HEK293 (cell line): Measurements from ENCODE around the gene SLC22A4.

Experiments
- ATF2 ChIP-seq: fragments of 450-650 bp; formaldehyde crosslinking; IDR thresholded peaks from 2 replicates; pipeline ENCODE4 v1.5.1; 2016; ENCODE audit warnings: missing biosample characterization, missing genetic modification characterization, low read depth
- GFI1B ChIP-seq: fragments of 450-650 bp; formaldehyde crosslinking; IDR thresholded peaks from 2 replicates; pipeline ENCODE4 v1.5.1; 2016; ENCODE audit warnings: missing biosample characterization, missing genetic modification characterization
- HOXA7 ChIP-seq: sonication (generic); formaldehyde crosslinking; IDR thresholded peaks from 2 replicates; pipeline ENCODE4 v1.8.1; 2022; ENCODE audit warnings: missing genetic modification reagents, borderline replicate concordance
- KLF7 ChIP-seq: fragments of 450-650 bp; formaldehyde crosslinking; IDR thresholded peaks from 2 replicates; pipeline ENCODE4 v1.5.1; 2016; ENCODE audit warnings: missing biosample characterization, missing genetic modification characterization, borderline replicate concordance
- OSR2 ChIP-seq: fragments of 450-650 bp; formaldehyde crosslinking; IDR thresholded peaks from 2 replicates; pipeline ENCODE4 v1.5.1; 2016; ENCODE audit warnings: missing biosample characterization, missing genetic modification characterization
- RBAK ChIP-seq: fragments of 450-650 bp; formaldehyde crosslinking; IDR thresholded peaks from 2 replicates; pipeline ENCODE4 v1.5.1; 2016; ENCODE audit warnings: missing biosample characterization, missing genetic modification characterization
- SP7 ChIP-seq: fragments of 450-650 bp; formaldehyde crosslinking; IDR thresholded peaks from 2 replicates; pipeline ENCODE4 v1.5.1; 2016; ENCODE audit warnings: missing biosample characterization, missing genetic modification characterization
- YY2 ChIP-seq: fragments of 450-650 bp; formaldehyde crosslinking; IDR thresholded peaks from 2 replicates; pipeline ENCODE4 v1.5.1; 2016; ENCODE audit warnings: missing biosample characterization, missing genetic modification characterization
- ZBTB21 ChIP-seq: fragments of 450-650 bp; formaldehyde crosslinking; IDR thresholded peaks from 2 replicates; pipeline ENCODE4 v1.5.1; 2017; ENCODE audit warnings: missing biosample characterization, missing genetic modification characterization
- ZBTB48 ChIP-seq: fragments of 450-650 bp; formaldehyde crosslinking; IDR thresholded peaks from 2 replicates; pipeline ENCODE4 v1.5.1; 2016; ENCODE audit warnings: missing biosample characterization, missing genetic modification characterization
- ZFP3 ChIP-seq: fragments of 450-650 bp; formaldehyde crosslinking; IDR thresholded peaks from 2 replicates; pipeline ENCODE4 v1.5.1; 2016; ENCODE audit warnings: low read depth, missing biosample characterization, missing genetic modification characterization
- ZFP69B ChIP-seq: fragments of 450-650 bp; formaldehyde crosslinking; IDR thresholded peaks from 2 replicates; pipeline ENCODE4 v1.5.1; 2016; ENCODE audit warnings: missing biosample characterization, missing genetic modification characterization
- ZIC2 ChIP-seq: fragments of 450-650 bp; formaldehyde crosslinking; IDR thresholded peaks from 2 replicates; pipeline ENCODE4 v1.5.1; 2016; ENCODE audit warnings: missing biosample characterization, missing genetic modification characterization
- ZNF121 ChIP-seq: fragments of 450-650 bp; formaldehyde crosslinking; IDR thresholded peaks from 2 replicates; pipeline ENCODE4 v1.5.1; 2016; ENCODE audit warnings: missing biosample characterization, missing genetic modification characterization
- ZNF138 ChIP-seq: fragments of 450-650 bp; formaldehyde crosslinking; IDR thresholded peaks from 2 replicates; pipeline ENCODE4 v1.5.1; 2016; ENCODE audit warnings: missing biosample characterization, missing genetic modification characterization, borderline replicate concordance
- ZNF19 ChIP-seq: fragments of 450-650 bp; formaldehyde crosslinking; IDR thresholded peaks from 2 replicates; pipeline ENCODE4; 2016; ENCODE audit warnings: missing biosample characterization, missing genetic modification characterization, low read depth
- ZNF239 ChIP-seq: fragments of 450-650 bp; formaldehyde crosslinking; IDR thresholded peaks from 2 replicates; pipeline ENCODE4 v1.5.1; 2016; ENCODE audit warnings: missing biosample characterization, missing genetic modification characterization
- ZNF366 ChIP-seq: fragments of 450-650 bp; formaldehyde crosslinking; conservative IDR thresholded peaks from 2 replicates; pipeline ENCODE4 v1.5.1; 2016; ENCODE audit warnings: missing biosample characterization, missing genetic modification characterization
- ZNF394 ChIP-seq: fragments of 450-650 bp; formaldehyde crosslinking; IDR thresholded peaks from 2 replicates; pipeline ENCODE4 v1.5.1; 2016; ENCODE audit warnings: missing biosample characterization, missing genetic modification characterization, mild to moderate bottlenecking, moderate library complexity, borderline replicate concordance
- ZNF560 ChIP-seq: fragments of 450-650 bp; formaldehyde crosslinking; IDR thresholded peaks from 2 replicates; pipeline ENCODE4 v1.5.1; 2017; ENCODE audit warnings: missing biosample characterization, missing genetic modification characterization, borderline replicate concordance
- ZNF596 ChIP-seq: fragments of 450-650 bp; IDR thresholded peaks from 2 replicates; pipeline ENCODE4 v1.5.0; 2018; ENCODE audit warnings: missing biosample characterization, mild to moderate bottlenecking, missing genetic modification characterization, moderate library complexity
- ZNF600 ChIP-seq: fragments of 450-650 bp; formaldehyde crosslinking; IDR thresholded peaks from 2 replicates; pipeline ENCODE4 v1.5.1; 2016; ENCODE audit warnings: missing biosample characterization, missing genetic modification characterization
- ZNF610 ChIP-seq: fragments of 450-650 bp; formaldehyde crosslinking; IDR thresholded peaks from 2 replicates; pipeline ENCODE4 v1.5.1; 2016; ENCODE audit warnings: missing biosample characterization, missing genetic modification characterization, borderline replicate concordance
- ZNF654 ChIP-seq: fragments of 450-650 bp; formaldehyde crosslinking; IDR thresholded peaks from 2 replicates; pipeline ENCODE4 v1.5.1; 2016; ENCODE audit warnings: low read depth, missing biosample characterization, missing genetic modification characterization
- ZNF660 ChIP-seq: fragments of 450-650 bp; IDR thresholded peaks from 2 replicates; pipeline ENCODE4 v1.5.1; 2018; ENCODE audit warnings: missing biosample characterization, mild to moderate bottlenecking, missing genetic modification characterization
- ZNF664 ChIP-seq: fragments of 450-650 bp; formaldehyde crosslinking; IDR thresholded peaks from 2 replicates; pipeline ENCODE4 v1.5.1; 2016; ENCODE audit warnings: missing biosample characterization, missing genetic modification characterization
- ZNF747 ChIP-seq: fragments of 450-650 bp; formaldehyde crosslinking; IDR thresholded peaks from 2 replicates; pipeline ENCODE4 v1.5.1; 2016; ENCODE audit warnings: missing biosample characterization, missing genetic modification characterization
- ZNF791 ChIP-seq: fragments of 450-650 bp; formaldehyde crosslinking; IDR thresholded peaks from 2 replicates; pipeline ENCODE4 v1.5.1; 2016; ENCODE audit warnings: missing biosample characterization, missing genetic modification characterization
- ZSCAN23 ChIP-seq: fragments of 450-650 bp; formaldehyde crosslinking; IDR thresholded peaks from 2 replicates; pipeline ENCODE4 v1.5.1; 2016; ENCODE audit warnings: missing biosample characterization, missing genetic modification characterization
- TF ChIP-seq, protein P1 (sequence below): fragments of 450-650 bp; formaldehyde crosslinking; IDR thresholded peaks from 2 replicates; pipeline ENCODE4 v1.5.1; 2017; ENCODE audit warnings: missing biosample characterization, mild to moderate bottlenecking, missing genetic modification characterization, moderate library complexity
- TF ChIP-seq, protein P2 (sequence below): fragments of 450-650 bp; formaldehyde crosslinking; IDR thresholded peaks from 2 replicates; pipeline ENCODE4 v1.5.1; 2016; ENCODE audit warnings: missing biosample characterization, missing genetic modification characterization, borderline replicate concordance
- TF ChIP-seq, protein P3 (sequence below): fragments of 450-650 bp; formaldehyde crosslinking; IDR thresholded peaks from 2 replicates; pipeline ENCODE4 v1.5.1; 2017; ENCODE audit warnings: missing biosample characterization, missing genetic modification characterization
- TF ChIP-seq, protein P4 (sequence below): fragments of 450-650 bp; formaldehyde crosslinking; IDR thresholded peaks from 2 replicates; pipeline ENCODE4 v1.5.1; 2016; ENCODE audit warnings: missing biosample characterization, missing genetic modification characterization

Gene SLC22A4

GRCh38 chr5:132387640-132388117, 93.5 kb downstream of the SLC22A4 start (continued):
- no peak for TF ChIP-seq ZNF239 (tag by site-specific recombination)
- TF ChIP-seq KLF7 (tag by site-specific recombination) = no peak
- TF ChIP-seq, protein P1, sequence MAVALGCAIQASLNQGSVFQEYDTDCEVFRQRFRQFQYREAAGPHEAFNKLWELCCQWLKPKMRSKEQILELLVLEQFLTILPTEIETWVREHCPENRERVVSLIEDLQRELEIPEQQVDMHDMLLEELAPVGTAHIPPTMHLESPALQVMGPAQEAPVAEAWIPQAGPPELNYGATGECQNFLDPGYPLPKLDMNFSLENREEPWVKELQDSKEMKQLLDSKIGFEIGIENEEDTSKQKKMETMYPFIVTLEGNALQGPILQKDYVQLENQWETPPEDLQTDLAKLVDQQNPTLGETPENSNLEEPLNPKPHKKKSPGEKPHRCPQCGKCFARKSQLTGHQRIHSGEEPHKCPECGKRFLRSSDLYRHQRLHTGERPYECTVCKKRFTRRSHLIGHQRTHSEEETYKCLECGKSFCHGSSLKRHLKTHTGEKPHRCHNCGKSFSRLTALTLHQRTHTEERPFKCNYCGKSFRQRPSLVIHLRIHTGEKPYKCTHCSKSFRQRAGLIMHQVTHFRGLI (tag by site-specific recombination) = peak; percentile 99
- peak; percentile 35; the same call in 1 of the 2 replicates for TF ChIP-seq ZBTB21 (tag by site-specific recombination)
- TF ChIP-seq ZNF596 (tag by site-specific recombination) = no peak
- TF ChIP-seq ZNF19 (tag by site-specific recombination) = no peak
- TF ChIP-seq ZNF394 (tag by site-specific recombination) = no peak
- 0 out of 2 replicates have a peak, but pooled peaks have one; percentile 48 for TF ChIP-seq ZNF660 (tag by site-specific recombination)
- TF ChIP-seq ATF2 (tag by site-specific recombination) = no peak
- no peak for TF ChIP-seq ZNF121 (tag by site-specific recombination)
- TF ChIP-seq YY2 (tag by site-specific recombination) = no peak
- no peak for TF ChIP-seq ZSCAN23 (tag by site-specific recombination)
- TF ChIP-seq GFI1B (tag by site-specific recombination) = no peak
- TF ChIP-seq, protein P2, sequence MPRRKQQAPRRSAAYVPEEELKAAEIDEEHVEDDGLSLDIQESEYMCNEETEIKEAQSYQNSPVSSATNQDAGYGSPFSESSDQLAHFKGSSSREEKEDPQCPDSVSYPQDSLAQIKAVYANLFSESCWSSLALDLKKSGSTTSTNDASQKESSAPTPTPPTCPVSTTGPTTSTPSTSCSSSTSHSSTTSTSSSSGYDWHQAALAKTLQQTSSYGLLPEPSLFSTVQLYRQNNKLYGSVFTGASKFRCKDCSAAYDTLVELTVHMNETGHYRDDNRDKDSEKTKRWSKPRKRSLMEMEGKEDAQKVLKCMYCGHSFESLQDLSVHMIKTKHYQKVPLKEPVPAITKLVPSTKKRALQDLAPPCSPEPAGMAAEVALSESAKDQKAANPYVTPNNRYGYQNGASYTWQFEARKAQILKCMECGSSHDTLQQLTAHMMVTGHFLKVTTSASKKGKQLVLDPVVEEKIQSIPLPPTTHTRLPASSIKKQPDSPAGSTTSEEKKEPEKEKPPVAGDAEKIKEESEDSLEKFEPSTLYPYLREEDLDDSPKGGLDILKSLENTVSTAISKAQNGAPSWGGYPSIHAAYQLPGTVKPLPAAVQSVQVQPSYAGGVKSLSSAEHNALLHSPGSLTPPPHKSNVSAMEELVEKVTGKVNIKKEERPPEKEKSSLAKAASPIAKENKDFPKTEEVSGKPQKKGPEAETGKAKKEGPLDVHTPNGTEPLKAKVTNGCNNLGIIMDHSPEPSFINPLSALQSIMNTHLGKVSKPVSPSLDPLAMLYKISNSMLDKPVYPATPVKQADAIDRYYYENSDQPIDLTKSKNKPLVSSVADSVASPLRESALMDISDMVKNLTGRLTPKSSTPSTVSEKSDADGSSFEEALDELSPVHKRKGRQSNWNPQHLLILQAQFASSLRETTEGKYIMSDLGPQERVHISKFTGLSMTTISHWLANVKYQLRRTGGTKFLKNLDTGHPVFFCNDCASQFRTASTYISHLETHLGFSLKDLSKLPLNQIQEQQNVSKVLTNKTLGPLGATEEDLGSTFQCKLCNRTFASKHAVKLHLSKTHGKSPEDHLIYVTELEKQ = no peak
- no peak for TF ChIP-seq ZBTB48 (tag by site-specific recombination)
- TF ChIP-seq HOXA7 (CRISPR knock-in tag) = no peak
- peak; percentile 78 for TF ChIP-seq SP7
- TF ChIP-seq, protein P3, sequence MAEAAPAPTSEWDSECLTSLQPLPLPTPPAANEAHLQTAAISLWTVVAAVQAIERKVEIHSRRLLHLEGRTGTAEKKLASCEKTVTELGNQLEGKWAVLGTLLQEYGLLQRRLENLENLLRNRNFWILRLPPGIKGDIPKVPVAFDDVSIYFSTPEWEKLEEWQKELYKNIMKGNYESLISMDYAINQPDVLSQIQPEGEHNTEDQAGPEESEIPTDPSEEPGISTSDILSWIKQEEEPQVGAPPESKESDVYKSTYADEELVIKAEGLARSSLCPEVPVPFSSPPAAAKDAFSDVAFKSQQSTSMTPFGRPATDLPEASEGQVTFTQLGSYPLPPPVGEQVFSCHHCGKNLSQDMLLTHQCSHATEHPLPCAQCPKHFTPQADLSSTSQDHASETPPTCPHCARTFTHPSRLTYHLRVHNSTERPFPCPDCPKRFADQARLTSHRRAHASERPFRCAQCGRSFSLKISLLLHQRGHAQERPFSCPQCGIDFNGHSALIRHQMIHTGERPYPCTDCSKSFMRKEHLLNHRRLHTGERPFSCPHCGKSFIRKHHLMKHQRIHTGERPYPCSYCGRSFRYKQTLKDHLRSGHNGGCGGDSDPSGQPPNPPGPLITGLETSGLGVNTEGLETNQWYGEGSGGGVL (tag by site-specific recombination) = peak; percentile 52; the same call in 1 of the 2 replicates
- no peak for TF ChIP-seq ZNF791 (tag by site-specific recombination)
- no peak for TF ChIP-seq ZNF138 (tag by site-specific recombination)
- TF ChIP-seq ZFP69B = no peak
- TF ChIP-seq ZNF664 (tag by site-specific recombination) = no peak
- TF ChIP-seq ZFP3 (tag by site-specific recombination) = no peak
- TF ChIP-seq ZNF654 (tag by site-specific recombination) = no peak
- TF ChIP-seq ZIC2 (tag by site-specific recombination) = peak; percentile 9; the same call in 1 of the 2 replicates
- TF ChIP-seq ZNF560 (tag by site-specific recombination) = no peak
- peak; percentile 79 for TF ChIP-seq ZNF600 (tag by site-specific recombination)
- TF ChIP-seq ZNF610 (tag by site-specific recombination) = no peak
- TF ChIP-seq ZNF366 = 0 out of 2 replicates have a peak, but pooled peaks have one; percentile 26
- TF ChIP-seq, protein P4, sequence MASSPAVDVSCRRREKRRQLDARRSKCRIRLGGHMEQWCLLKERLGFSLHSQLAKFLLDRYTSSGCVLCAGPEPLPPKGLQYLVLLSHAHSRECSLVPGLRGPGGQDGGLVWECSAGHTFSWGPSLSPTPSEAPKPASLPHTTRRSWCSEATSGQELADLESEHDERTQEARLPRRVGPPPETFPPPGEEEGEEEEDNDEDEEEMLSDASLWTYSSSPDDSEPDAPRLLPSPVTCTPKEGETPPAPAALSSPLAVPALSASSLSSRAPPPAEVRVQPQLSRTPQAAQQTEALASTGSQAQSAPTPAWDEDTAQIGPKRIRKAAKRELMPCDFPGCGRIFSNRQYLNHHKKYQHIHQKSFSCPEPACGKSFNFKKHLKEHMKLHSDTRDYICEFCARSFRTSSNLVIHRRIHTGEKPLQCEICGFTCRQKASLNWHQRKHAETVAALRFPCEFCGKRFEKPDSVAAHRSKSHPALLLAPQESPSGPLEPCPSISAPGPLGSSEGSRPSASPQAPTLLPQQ (tag by site-specific recombination) = no peak
- no peak for TF ChIP-seq ZNF747
- TF ChIP-seq RBAK (tag by site-specific recombination) = no peak
- TF ChIP-seq OSR2 (tag by site-specific recombination) = no peak
